ENCODE measurements around the gene NDUFB2.
"Not testable (repeated sequence)": the region's sequence is repeated elsewhere in the genome, so short reads cannot be mapped to it uniquely, and the experiment has no call there.

The NDUFB2 gene

GRCh38 chr7:140734096-140734495, 37.6 kb downstream of the NDUFB2 start:
- DNase-seq (ENCODE audit: low read depth in 2 of 2): no peak

GRCh38 chr7:140734729-140735128, 38.2 kb downstream of the NDUFB2 start:
- no peak for DNase-seq (ENCODE audit: low read depth in 2 of 2)

DNA sequence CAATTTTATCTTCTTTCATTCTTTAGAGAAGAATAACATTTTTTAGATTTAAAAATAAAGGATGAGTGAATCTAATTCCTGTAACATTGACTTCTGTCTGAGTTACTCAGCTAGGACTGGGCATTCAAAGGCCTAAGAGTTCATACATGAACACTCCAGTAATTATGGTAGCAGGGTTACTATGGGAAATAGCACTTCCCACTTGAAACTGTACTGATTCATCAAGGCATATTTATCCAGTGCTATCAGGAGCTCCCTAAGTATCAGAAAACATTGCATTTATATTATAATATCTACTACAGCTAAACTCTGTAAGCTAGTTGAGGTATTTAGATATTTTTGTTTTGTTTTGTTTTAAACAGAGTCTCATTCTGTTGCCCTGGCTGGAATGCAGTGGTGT, 41.8 kb downstream of the NDUFB2 start:
- no peak for DNase-seq (ENCODE audit: low read depth in 2 of 2)

DNA sequence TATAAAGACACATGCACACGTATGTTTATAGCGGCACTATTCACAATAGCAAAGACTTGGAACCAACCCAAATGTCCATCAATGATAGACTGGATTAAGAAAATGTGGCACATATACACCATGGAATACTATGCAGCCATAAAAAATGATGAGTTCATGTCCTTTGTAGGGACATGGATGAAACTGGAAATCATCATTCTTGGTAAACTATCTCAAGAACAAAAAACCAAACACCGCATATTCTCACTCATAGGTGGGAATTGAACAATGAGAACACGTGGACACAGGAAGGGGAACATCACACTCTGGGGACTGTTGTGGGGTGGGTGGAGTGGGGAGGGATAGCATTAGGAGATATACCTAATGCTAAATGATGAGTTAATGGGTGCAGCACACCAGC, 46.7 kb downstream of the NDUFB2 start:
- not testable (repeated sequence) for DNase-seq (ENCODE audit: low read depth in 2 of 2)

GRCh38 chr7:140744005-140744404, 47.5 kb downstream of the NDUFB2 start:
- DNase-seq (ENCODE audit: low read depth in 2 of 2): no peak

DNA sequence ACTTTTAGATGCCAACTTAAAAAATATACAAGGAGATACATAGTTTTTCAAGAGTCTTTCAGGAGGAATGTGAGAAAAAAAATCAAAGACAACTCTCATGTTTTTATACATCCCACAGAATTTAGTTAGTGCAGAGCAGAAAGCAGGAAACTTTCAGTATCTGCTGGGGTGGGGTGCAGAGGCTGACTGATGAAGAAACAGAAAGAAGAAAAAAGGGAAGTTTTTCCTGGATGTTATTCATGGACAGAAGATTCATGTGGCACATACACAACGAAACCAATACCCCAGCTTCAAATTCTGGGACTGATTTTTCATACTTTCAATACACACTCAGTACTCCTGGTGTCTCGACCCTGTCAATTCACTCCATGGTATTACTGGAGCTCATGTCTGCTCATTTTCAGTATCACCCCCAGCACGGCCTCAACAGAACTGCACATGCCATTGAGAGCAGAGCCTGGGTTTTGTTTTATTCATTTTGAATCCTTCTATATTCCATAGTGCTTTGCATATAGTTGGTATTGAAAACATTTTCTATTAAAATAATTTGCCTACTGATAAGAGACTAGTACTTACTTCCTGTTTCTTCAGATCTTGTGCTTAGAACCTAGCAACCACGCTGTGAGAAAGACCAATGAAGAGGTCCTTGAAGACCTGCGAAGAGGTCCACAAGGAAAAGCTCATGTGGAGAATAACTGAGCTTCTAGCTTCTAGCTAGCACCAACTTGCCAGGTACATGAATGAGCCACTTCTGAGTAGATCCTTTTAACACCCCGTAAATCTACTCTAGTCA, 49.0 kb downstream of the NDUFB2 start:
- DNase-seq (ENCODE audit: low read depth in 2 of 2): no peak

- no peak for DNase-seq (ENCODE audit: low read depth in 2 of 2)
Measured at GRCh38 chr7:140746751-140747150, 50.2 kb downstream of the NDUFB2 start.

DNA sequence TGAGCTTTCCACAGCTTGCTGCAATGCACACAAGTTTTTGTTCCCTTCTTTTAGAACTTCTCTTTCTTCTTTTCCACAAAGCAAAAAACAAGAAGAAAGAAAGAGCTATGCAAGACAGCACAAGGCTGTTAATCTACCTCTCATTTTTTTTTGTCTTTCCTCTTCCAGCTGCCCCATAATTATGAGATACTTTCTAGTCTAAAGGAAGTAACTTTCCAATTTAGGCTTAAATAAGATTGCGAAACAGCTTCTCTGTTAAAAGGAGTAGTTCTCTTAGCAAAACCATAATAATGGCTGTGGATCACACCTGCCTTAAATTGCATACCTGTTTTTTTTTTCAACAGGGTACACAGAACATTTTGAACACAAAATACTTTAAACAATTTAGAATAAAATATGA, 56.0 kb downstream of the NDUFB2 start:
- no peak for DNase-seq (ENCODE audit: low read depth in 2 of 2)

- no peak for DNase-seq (ENCODE audit: low read depth in 2 of 2)
Measured at GRCh38 chr7:140754506-140754905, 58.0 kb downstream of the NDUFB2 start.
